A673 (cell line): Measurements from ENCODE around the gene TUBB. TPM values are rescaled to one million over a fixed set of nuclear protein-coding genes. Genes with fewer than 3 reads are reported as not detected.
"Not testable (repeated sequence)": the region's sequence is repeated elsewhere in the genome, so short reads cannot be mapped to it uniquely, and the experiment has no call there.

Source experiments
- BruUV-seq: library from RNA; stranded (reverse); fragments of 400-500 nt; replicated peaks from 2 replicates; lab custom pipeline; 2021; lab: Mats Ljungman, UMichigan
- CTCF ChIA-PET: fragments of 300-600 bp; sonication (Branson Sonifier 250); formaldehyde crosslinking; loops from one replicate; lab custom pipeline; 2022; ENCODE audit warnings: antibody characterized with exemption; lab: Charles Lee
- POLR2A ChIA-PET: fragments of 300-600 bp; sonication (Branson Sonifier 250); formaldehyde crosslinking; loops from one replicate; lab custom pipeline; 2022; ENCODE audit warnings: antibody characterized with exemption; ENCODE audit not compliant: low non-redundant PET; lab: Charles Lee
- DNase-seq: peaks from one replicate; pipeline ENCODE4 v3.0.0-alpha.2; 2015; ENCODE audit warnings: low spot score
- H3K27ac ChIP-seq: fragments of 200-600 bp; sonication (generic); 2 replicates; pipeline ENCODE4 v1.5.1; 2016; ENCODE audit warnings: mixed run types, low read depth, mild to moderate bottlenecking, mixed read lengths, antibody characterized with exemption, low read length; ENCODE audit not compliant: poor library complexity, severe bottlenecking
- H3K27me3 ChIP-seq: fragments of 200-600 bp; sonication (generic); replicated peaks from 2 replicates; pipeline ENCODE4 v1.6.1; 2017; ENCODE audit warnings: mixed run types, low read depth, mild to moderate bottlenecking, mixed read lengths, antibody characterized with exemption, low read length; ENCODE audit not compliant: insufficient read depth, poor library complexity
- H3K36me3 ChIP-seq: fragments of 200-600 bp; sonication (generic); 2 replicates; pipeline ENCODE4 v1.6.1; 2016; ENCODE audit warnings: mixed run types, mild to moderate bottlenecking, mixed read lengths, antibody characterized with exemption, low read length; ENCODE audit not compliant: insufficient read depth, poor library complexity, severe bottlenecking
- H3K4me1 ChIP-seq: fragments of 200-600 bp; sonication (generic); 2 replicates; pipeline ENCODE4 v1.6.1; 2017; ENCODE audit warnings: mixed run types, mild to moderate bottlenecking, mixed read lengths, antibody characterized with exemption, low read length; ENCODE audit not compliant: insufficient read depth, poor library complexity, severe bottlenecking
- H3K4me3 ChIP-seq: fragments of 200-600 bp; sonication (generic); 2 replicates; pipeline ENCODE4 v1.5.1; 2016; ENCODE audit warnings: low read depth, mixed run types, mild to moderate bottlenecking, mixed read lengths, low read length; ENCODE audit not compliant: poor library complexity, severe bottlenecking
- H3K9me3 ChIP-seq: fragments of 200-600 bp; sonication (generic); 2 replicates; pipeline ENCODE4 v1.6.1; 2016; ENCODE audit warnings: mixed run types, low read depth, mild to moderate bottlenecking, mixed read lengths, antibody characterized with exemption, low read length; ENCODE audit not compliant: poor library complexity, severe bottlenecking
- EZH2 ChIP-seq: fragments of 200-600 bp; sonication (generic); IDR thresholded peaks from 2 replicates; pipeline ENCODE4 v1.6.1; 2017; ENCODE audit warnings: borderline replicate concordance, low read depth, mild to moderate bottlenecking, mixed read lengths, antibody characterized with exemption, low read length; ENCODE audit not compliant: poor library complexity, severe bottlenecking
- intact Hi-C: fragments of 100-400 bp; cut with micrococcal nuclease; formaldehyde crosslinking; loops from one replicate; pipeline ENCODE4 v1.10.0; 2022; ENCODE audit not compliant: unreplicated experiment
- total RNA-seq: library from RNA; stranded (reverse); gene quantifications from 2 replicates; pipeline ENCODE4 v1.2.3, GENCODE V29; 2021
- TF ChIP-seq, protein P1 (sequence below): fragments of 300-800, 200-600 bp; sonication (generic); conservative IDR thresholded peaks from 2 replicates; pipeline ENCODE4 v1.5.1; 2017; ENCODE audit warnings: low read depth, mild to moderate bottlenecking, antibody characterized with exemption, low read length, moderate library complexity, mixed read lengths

The TUBB gene
- total RNA-seq, 1 experiment from 2014 or later, result 1,936 TPM

DNA sequence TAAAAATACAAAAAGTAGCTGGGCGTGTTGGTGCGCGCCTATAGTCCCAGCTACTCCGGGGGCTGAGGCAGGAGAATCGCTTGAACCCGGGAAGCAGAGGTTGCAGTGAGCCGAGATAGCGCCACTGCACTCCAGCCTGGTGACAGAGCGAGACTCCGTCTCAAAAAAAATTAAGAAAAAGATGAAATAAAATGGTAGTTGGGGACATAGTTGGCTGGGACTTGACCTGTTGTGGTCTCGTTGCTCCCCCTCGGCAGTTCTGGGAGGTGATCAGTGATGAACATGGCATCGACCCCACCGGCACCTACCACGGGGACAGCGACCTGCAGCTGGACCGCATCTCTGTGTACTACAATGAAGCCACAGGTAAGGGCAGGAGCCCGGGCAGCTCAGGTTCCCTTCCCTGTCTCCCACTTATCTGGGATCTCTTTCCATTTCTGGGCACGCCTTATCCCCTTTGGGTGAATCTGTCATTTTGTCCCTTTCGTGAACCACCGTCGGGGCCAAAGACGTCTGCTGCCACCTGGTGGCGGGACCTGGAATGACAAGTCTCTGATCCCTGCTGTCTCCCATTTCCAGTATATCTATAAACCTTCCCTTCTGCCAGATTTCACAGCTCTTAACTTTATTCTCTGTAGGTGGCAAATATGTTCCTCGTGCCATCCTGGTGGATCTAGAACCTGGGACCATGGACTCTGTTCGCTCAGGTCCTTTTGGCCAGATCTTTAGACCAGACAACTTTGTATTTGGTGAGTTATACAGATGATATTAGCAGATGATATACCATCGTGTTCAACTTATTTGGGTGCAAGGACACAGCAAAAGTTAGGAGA is 2.3 kb downstream of the TUBB start:
- peak; percentile 91 for DNase-seq
- no TSS peak for BruUV-seq
- CTCF ChIA-PET, result interaction anchor here (0.5 to 2.1 kb wide), 2 partner anchors 34 to 43 kb away, joined by 3 to 11 read pairs; no protein-coding TSS in a partner anchor
- Histone ChIP-seq H3K4me1 (peaks cover 33% of the 10 kb centered on the region), H3K36me3 (peaks cover 47% of the 10 kb centered on the region), H3K27me3 (no peaks in the 10 kb centered on the region), H3K4me3 (peak overlapping the region; percentile 94), H3K9me3 (no peaks in the 10 kb centered on the region), H3K27ac (peak overlapping the region; percentile 98)
- POLR2A ChIA-PET, result interaction anchor here (1.5 kb wide), 1 partner anchor 43 kb away, joined by 4 read pairs; no protein-coding TSS in a partner anchor
- no peak for TF ChIP-seq EZH2
- TF ChIP-seq, protein P1, sequence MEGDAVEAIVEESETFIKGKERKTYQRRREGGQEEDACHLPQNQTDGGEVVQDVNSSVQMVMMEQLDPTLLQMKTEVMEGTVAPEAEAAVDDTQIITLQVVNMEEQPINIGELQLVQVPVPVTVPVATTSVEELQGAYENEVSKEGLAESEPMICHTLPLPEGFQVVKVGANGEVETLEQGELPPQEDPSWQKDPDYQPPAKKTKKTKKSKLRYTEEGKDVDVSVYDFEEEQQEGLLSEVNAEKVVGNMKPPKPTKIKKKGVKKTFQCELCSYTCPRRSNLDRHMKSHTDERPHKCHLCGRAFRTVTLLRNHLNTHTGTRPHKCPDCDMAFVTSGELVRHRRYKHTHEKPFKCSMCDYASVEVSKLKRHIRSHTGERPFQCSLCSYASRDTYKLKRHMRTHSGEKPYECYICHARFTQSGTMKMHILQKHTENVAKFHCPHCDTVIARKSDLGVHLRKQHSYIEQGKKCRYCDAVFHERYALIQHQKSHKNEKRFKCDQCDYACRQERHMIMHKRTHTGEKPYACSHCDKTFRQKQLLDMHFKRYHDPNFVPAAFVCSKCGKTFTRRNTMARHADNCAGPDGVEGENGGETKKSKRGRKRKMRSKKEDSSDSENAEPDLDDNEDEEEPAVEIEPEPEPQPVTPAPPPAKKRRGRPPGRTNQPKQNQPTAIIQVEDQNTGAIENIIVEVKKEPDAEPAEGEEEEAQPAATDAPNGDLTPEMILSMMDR, result peak; percentile 95
- intact Hi-C loops, result loop anchor here (1.0 kb wide), 1 partner anchor 43 kb away; no protein-coding TSS in a partner anchor

DNA sequence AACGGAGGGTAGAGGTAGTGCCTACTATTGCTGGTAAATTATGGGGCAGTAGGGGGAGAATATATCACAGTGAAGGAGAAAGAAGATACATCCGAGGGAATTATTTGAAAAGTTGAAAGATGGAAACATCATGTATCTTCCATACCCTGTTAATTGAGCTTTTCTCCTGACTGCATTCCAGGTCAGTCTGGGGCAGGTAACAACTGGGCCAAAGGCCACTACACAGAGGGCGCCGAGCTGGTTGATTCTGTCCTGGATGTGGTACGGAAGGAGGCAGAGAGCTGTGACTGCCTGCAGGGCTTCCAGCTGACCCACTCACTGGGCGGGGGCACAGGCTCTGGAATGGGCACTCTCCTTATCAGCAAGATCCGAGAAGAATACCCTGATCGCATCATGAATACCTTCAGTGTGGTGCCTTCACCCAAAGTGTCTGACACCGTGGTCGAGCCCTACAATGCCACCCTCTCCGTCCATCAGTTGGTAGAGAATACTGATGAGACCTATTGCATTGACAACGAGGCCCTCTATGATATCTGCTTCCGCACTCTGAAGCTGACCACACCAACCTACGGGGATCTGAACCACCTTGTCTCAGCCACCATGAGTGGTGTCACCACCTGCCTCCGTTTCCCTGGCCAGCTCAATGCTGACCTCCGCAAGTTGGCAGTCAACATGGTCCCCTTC is 3.1 kb downstream of the TUBB start:
- H3K27me3 ChIP-seq, H3K9me3 ChIP-seq, BruUV-seq, POLR2A ChIA-PET, intact Hi-C loops: not testable (repeated sequence)
- CTCF ChIA-PET, result interaction anchor here (2.1 kb wide), 1 partner anchor 44 kb away, joined by 11 read pairs; no protein-coding TSS in a partner anchor
- H3K27ac ChIP-seq, result peak overlapping the region; percentile 98
- peak; percentile 14 for DNase-seq
- H3K4me1 ChIP-seq, result peaks cover 32% of the 10 kb centered on the region
- H3K36me3 ChIP-seq, result peaks cover 52% of the 10 kb centered on the region
- H3K4me3 ChIP-seq, result peak overlapping the region; percentile 94

DNA sequence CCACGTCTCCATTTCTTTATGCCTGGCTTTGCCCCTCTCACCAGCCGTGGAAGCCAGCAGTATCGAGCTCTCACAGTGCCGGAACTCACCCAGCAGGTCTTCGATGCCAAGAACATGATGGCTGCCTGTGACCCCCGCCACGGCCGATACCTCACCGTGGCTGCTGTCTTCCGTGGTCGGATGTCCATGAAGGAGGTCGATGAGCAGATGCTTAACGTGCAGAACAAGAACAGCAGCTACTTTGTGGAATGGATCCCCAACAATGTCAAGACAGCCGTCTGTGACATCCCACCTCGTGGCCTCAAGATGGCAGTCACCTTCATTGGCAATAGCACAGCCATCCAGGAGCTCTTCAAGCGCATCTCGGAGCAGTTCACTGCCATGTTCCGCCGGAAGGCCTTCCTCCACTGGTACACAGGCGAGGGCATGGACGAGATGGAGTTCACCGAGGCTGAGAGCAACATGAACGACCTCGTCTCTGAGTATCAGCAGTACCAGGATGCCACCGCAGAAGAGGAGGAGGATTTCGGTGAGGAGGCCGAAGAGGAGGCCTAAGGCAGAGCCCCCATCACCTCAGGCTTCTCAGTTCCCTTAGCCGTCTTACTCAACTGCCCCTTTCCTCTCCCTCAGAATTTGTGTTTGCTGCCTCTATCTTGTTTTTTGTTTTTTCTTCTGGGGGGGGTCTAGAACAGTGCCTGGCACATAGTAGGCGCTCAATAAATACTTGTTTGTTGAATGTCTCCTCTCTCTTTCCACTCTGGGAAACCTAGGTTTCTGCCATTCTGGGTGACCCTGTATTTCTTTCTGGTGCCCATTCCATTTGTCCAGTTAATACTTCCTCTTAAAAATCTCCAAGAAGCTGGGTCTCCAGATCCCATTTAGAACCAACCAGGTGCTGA is 3.9 kb downstream of the TUBB start:
- DNase-seq, result peak; percentile 51
- H3K27me3 ChIP-seq, intact Hi-C loops, H3K9me3 ChIP-seq: not testable (repeated sequence)
- BruUV-seq, result TSS peak; percentile 34
- H3K4me3 ChIP-seq, result peak overlapping the region; percentile 94
- ChIA-PET CTCF (interaction anchor here (0.6 kb wide), 1 partner anchor 8 kb away, joined by 4 read pairs; no protein-coding TSS in a partner anchor), POLR2A (interaction anchor here (0.6 kb wide), 1 partner anchor 78 kb away, joined by 12 read pairs; no protein-coding TSS in a partner anchor)
- peaks cover 24% of the 10 kb centered on the region for H3K4me1 ChIP-seq
- peak overlapping the region; percentile 7 for H3K27ac ChIP-seq
- H3K36me3 ChIP-seq, result peaks cover 52% of the 10 kb centered on the region
